ENCODE data around the gene TMPRSS4.
A peak's percentile ranks its signal among the peaks of the same experiment; 100 is the strongest.

The TMPRSS4 gene

GRCh38 chr11:118148240-118148639, 71.4 kb downstream of the TMPRSS4 start:
- ATAC-seq (ENCODE audit: low read depth) (no peak), DNase-seq (ENCODE audit: low spot score) (no peak)
- Histone ChIP-seq H3K36me3 (ENCODE audit: low read depth) (no peaks in the 10 kb centered on the region), H3K9me3 (ENCODE audit: severe bottlenecking) (no peaks in the 10 kb centered on the region), H3K4me1 (ENCODE audit: insufficient read depth, poor library complexity, severe bottlenecking) (no peaks in the 10 kb centered on the region), H3K4me3 (ENCODE audit: severe bottlenecking) (no peak overlapping the region), H3K27me3 (ENCODE audit: insufficient read depth, poor library complexity, severe bottlenecking) (peaks cover 8% of the 10 kb centered on the region), H3K27ac (ENCODE audit: poor library complexity, severe bottlenecking) (no peak overlapping the region)
- no peak for TF ChIP-seq CTCF (IDR thresholded peaks at IDR 0.05; ENCODE audit: poor library complexity, severe bottlenecking)

GRCh38 chr11:118148856-118149255, 72.0 kb downstream of the TMPRSS4 start:
- H3K9me3 ChIP-seq (ENCODE audit: severe bottlenecking) = no peaks in the 10 kb centered on the region
- H3K27ac ChIP-seq (ENCODE audit: poor library complexity, severe bottlenecking) = no peak overlapping the region
- no peak for TF ChIP-seq CTCF (IDR thresholded peaks at IDR 0.05; ENCODE audit: poor library complexity, severe bottlenecking)
- H3K27me3 ChIP-seq (ENCODE audit: insufficient read depth, poor library complexity, severe bottlenecking) = peaks cover 8% of the 10 kb centered on the region
- DNase-seq (ENCODE audit: low spot score) (no peak), ATAC-seq (ENCODE audit: low read depth) (no peak)
- no peak overlapping the region for H3K4me3 ChIP-seq (ENCODE audit: severe bottlenecking)
- no peaks in the 10 kb centered on the region for H3K36me3 ChIP-seq (ENCODE audit: low read depth)
- no peaks in the 10 kb centered on the region for H3K4me1 ChIP-seq (ENCODE audit: insufficient read depth, poor library complexity, severe bottlenecking)

- TF ChIP-seq CTCF (IDR thresholded peaks at IDR 0.05; ENCODE audit: poor library complexity, severe bottlenecking) = no peak
- Histone ChIP-seq H3K9me3 (ENCODE audit: severe bottlenecking) (no peaks in the 10 kb centered on the region), H3K36me3 (ENCODE audit: low read depth) (no peaks in the 10 kb centered on the region), H3K4me3 (ENCODE audit: severe bottlenecking) (no peak overlapping the region), H3K27ac (ENCODE audit: poor library complexity, severe bottlenecking) (no peak overlapping the region), H3K27me3 (ENCODE audit: insufficient read depth, poor library complexity, severe bottlenecking) (peaks cover 8% of the 10 kb centered on the region), H3K4me1 (ENCODE audit: insufficient read depth, poor library complexity, severe bottlenecking) (no peaks in the 10 kb centered on the region)
- DNase-seq (ENCODE audit: low spot score) (no peak), ATAC-seq (ENCODE audit: low read depth) (no peak)
Observed at GRCh38 chr11:118149493-118149892, 72.6 kb downstream of the TMPRSS4 start.

- DNase-seq (ENCODE audit: low spot score) = no peak
- TF ChIP-seq CTCF (IDR thresholded peaks at IDR 0.05; ENCODE audit: poor library complexity, severe bottlenecking) = no peak
Observed at GRCh38 chr11:118151431-118151830, 74.6 kb downstream of the TMPRSS4 start.

GRCh38 chr11:118152020-118152551, 75.2 kb downstream of the TMPRSS4 start:
- Histone ChIP-seq H3K4me1 (ENCODE audit: insufficient read depth, poor library complexity, severe bottlenecking) (no peaks in the 10 kb centered on the region), H3K36me3 (ENCODE audit: low read depth) (no peaks in the 10 kb centered on the region), H3K27ac (ENCODE audit: poor library complexity, severe bottlenecking) (no peak overlapping the region), H3K4me3 (ENCODE audit: severe bottlenecking) (peak overlapping the region; percentile 33), H3K9me3 (ENCODE audit: severe bottlenecking) (no peaks in the 10 kb centered on the region), H3K27me3 (ENCODE audit: insufficient read depth, poor library complexity, severe bottlenecking) (peaks cover 23% of the 10 kb centered on the region)
- TF ChIP-seq CTCF (IDR thresholded peaks at IDR 0.05; ENCODE audit: poor library complexity, severe bottlenecking) = no peak
- DNase-seq (ENCODE audit: low spot score) = no peak
- ATAC-seq (ENCODE audit: low read depth) = no peak

More at GRCh38 chr11:118151431-118151830, 74.6 kb downstream of the TMPRSS4 start:
- Histone ChIP-seq H3K27ac (ENCODE audit: poor library complexity, severe bottlenecking) (no peak overlapping the region), H3K27me3 (ENCODE audit: insufficient read depth, poor library complexity, severe bottlenecking) (peaks cover 19% of the 10 kb centered on the region), H3K4me3 (ENCODE audit: severe bottlenecking) (no peak overlapping the region), H3K9me3 (ENCODE audit: severe bottlenecking) (no peaks in the 10 kb centered on the region), H3K4me1 (ENCODE audit: insufficient read depth, poor library complexity, severe bottlenecking) (no peaks in the 10 kb centered on the region), H3K36me3 (ENCODE audit: low read depth) (no peaks in the 10 kb centered on the region)
- 0 out of 3 replicates have a peak, but pooled peaks have one; percentile 16 for ATAC-seq (ENCODE audit: low read depth)
